NCI-H748 (cell line): ENCODE measurements around the gene SYNGR1.
"Not testable (repeated sequence)": the region's sequence is repeated elsewhere in the genome, so short reads cannot be mapped to it uniquely, and the experiment has no call there.

ENCODE experiments used
- DNase-seq: peaks from one replicate; lab custom pipeline; 2025; ENCODE audit not compliant: unreplicated experiment; lab: John Stamatoyannopoulos, UW

SYNGR1 gene

GRCh38 chr22:39405346-39406085 lies 55.7 kb downstream of the SYNGR1 start:
- no peak for DNase-seq

- no peak for DNase-seq
Measured at GRCh38 chr22:39408173-39408572, 58.4 kb downstream of the SYNGR1 start.

GRCh38 chr22:39408807-39409206 lies 59.0 kb downstream of the SYNGR1 start:
- no peak for DNase-seq

DNA sequence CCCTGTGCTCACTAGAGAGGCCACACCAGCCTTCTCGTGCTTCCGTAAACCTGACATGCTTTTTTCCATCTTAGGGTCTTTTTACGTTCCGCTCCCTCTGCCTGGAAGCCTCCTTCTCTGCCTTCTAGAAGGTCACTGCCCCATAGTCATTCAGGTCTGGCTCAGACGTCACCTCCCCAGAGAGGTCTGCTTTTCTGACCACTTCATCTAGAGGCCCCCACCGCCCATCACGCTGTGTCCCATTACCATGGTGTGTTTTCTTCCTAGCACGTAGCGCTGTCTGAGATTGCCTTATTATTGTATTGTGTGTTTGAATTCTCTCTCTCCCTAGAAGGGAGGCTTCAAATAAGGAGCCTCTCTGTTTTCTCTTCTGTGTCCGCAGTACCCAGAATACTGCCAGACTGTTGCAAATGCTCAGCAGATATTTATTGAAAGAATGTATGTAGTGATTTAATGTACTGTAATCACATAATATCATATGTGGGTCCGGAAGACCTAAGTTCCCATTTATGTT lies 59.8 kb downstream of the SYNGR1 start:
- no peak for DNase-seq

DNA sequence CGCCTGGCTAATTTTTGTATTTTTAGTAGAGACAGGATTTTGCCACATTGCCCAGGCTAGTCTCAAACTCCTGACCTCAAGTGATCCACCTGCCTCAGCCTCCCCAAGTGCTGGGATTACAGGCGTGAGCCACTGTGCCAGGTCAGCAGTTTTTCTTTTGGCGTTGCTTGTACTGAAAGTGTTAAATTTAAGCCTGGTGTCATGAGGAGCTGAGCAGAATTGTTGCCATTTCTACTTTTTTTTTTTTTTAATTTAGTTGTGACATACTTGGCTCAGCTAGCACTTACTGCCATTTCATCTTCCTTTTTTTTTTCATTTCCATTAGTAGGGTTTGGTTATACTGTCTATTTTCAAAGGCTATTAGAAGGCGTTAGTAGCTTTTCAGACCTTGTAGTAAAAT lies 60.5 kb downstream of the SYNGR1 start:
- no peak for DNase-seq

GRCh38 chr22:39411828-39412365 lies 62.1 kb downstream of the SYNGR1 start:
- peak; percentile 32 for DNase-seq

GRCh38 chr22:39413204-39413603 lies 63.4 kb downstream of the SYNGR1 start:
- not testable (repeated sequence) for DNase-seq

DNA sequence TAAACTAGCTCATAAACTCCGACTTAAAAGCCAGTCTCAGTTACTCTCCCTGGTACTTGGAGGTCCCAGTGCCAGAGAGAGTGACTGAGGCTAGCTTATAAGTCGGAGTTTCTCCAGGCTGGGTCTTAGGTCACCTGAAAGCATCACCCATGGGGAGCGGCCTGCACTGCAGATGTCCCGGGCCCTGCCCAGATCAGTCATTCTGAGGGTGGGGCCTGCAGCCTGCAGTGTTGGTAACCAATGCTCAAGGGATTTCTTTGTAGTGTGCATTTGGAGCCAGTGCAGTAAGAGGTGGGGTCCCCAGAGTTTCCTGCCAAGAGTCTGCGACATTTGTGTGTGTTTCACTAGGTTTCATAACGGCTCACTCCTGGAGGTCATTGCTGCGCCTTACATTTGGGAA lies 64.6 kb downstream of the SYNGR1 start:
- DNase-seq: no peak

DNA sequence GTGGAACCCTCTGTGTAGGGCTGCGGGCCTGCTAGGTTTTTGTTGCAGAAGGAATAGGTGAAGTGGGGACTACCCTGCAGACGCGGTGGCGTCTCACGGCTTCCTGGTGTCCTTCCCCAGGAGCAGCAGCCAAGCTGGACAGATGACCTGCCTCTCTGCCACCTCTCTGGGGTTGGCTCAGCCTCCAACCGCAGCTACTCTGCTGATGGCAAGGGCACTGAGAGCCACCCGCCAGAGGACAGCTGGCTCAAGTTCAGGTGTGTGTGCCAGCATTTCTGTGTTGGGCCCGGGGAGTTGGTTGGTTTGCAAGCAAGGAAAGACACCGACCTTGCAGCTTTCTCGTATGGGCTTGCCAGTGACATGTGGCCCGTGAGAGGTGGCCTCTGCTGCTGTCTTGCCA lies 65.1 kb downstream of the SYNGR1 start:
- no peak for DNase-seq

DNA sequence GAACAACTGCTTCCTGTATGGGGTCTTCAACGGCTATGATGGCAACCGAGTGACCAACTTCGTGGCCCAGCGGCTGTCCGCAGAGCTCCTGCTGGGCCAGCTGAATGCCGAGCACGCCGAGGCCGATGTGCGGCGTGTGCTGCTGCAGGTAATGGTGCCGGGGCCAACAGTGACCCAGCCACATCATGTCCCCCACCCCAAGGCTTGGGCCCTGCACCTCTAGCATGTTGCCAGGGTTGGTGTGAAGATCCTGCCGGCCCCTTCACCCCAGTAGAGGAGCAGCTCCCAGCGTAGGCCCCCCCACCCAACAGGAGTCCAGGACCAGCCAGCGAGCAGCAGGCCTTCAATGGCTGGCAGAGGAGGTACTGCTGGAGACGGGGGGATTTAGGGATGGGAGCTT lies 65.7 kb downstream of the SYNGR1 start:
- DNase-seq: no peak

GRCh38 chr22:39416319-39416718 lies 66.5 kb downstream of the SYNGR1 start:
- DNase-seq: no peak

DNA sequence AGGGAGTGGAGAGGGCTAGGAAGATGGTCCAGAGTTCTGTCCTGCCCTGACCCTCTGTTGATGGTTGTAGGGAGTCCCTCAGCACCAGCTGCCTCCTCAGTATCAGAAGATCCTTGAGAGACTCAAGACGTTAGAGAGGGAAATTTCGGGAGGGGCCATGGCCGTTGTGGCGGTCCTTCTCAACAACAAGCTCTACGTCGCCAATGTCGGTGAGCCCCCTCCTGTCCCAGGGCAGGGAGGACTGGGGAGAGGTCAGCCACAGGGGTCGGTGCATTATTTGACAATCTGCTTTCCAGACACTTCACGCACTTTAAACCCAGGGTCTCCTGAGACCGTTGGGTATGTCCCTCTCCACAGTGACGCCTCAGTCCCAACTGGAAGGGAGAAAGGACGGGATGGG lies 67.8 kb downstream of the SYNGR1 start:
- DNase-seq: no peak

- DNase-seq: no peak
Measured at GRCh38 chr22:39418696-39419095, 68.9 kb downstream of the SYNGR1 start.

DNA sequence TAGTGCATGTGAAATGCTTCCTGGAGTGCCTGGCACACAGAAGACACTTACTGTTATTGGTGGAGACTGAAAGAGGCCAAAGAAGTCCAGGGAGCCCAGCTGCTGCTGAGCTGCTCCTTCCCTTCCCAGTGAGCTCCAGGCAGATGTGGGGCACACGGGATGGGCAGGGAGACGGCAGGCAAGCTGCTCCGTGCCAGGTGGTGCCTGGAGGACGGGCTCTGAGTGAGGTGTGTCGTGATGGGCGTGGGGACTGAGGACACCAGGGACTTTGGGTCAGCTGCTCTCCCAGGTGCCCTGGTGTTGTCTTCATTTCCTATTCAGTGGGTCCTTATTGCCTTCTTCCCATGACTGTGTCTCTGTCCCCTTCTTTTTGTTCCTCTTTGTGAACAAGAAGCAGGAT lies 69.3 kb downstream of the SYNGR1 start:
- DNase-seq: no peak

DNA sequence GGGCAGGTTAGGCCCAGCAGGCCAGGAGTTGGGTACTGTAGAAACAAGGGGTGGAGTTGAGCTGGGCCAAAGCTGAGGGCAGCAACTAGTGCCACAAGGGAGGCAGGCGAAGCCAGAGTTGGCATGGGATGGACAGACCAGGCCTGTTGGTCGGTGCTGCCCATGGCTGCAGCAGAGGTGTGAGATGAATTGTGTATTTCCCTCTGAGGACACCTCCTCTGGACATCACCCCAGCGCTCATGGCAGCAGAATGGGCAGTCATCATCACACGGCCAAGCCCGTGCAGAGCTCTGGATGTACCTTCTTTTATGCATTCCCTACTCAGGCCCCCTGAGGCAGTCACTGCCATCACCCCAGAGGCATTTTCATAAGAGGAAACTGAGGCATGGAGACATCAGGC lies 70.1 kb downstream of the SYNGR1 start:
- no peak for DNase-seq

- DNase-seq: no peak
Measured at GRCh38 chr22:39421691-39422090, 71.9 kb downstream of the SYNGR1 start.

- DNase-seq: no peak
Measured at GRCh38 chr22:39422101-39422500, 72.3 kb downstream of the SYNGR1 start.

- no peak for DNase-seq
Measured at GRCh38 chr22:39422721-39423120, 72.9 kb downstream of the SYNGR1 start.

- no peak for DNase-seq
Measured at GRCh38 chr22:39423976-39424375, 74.2 kb downstream of the SYNGR1 start.

GRCh38 chr22:39426380-39427043 lies 76.7 kb downstream of the SYNGR1 start:
- no peak for DNase-seq

DNA sequence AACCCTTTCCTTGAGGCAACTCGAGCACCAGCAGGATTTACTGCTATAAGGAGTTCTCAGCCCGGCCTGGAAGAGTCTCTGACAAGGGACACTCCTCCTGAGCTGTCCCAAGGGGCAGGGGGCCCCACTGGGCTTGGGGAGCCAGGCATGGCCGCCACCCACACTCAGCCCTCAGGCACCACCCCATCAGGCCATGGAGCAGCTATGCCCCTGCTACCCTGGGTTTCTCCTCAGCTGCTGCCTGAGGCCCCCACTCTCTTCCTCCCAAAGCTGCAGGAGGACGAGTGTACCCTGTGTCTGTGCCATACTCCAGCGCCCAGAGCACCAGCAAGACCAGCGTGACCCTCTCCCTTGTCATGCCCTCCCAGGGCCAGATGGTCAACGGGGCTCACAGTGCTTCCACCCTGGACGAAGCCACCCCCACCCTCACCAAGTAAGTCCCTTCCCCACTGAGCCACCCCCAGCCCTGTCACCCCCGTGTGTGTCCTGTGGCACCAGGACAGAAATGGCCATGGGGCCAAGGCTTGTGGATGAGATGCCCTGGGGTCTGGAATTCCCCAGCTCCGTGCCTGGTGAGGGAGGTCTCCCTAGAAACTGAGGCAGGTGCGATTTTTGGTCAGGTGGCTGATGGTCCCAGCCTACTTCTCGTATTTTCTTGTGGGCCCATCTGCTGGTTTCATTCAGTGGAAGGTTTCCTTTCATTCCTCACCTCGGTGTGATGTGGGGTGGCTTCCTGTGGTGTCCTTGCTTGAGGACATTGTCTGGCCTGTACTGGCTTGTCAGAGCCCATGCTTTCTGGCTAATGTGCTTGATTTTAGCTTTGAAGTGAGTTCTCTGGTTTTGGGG lies 78.2 kb downstream of the SYNGR1 start:
- no peak for DNase-seq
